Thyroid gland (tissue), 4 donors: ENCODE measurements around the gene ARHGEF26.

Source experiments
- POLR2A ChIP-seq, 2 donors: fragments of 450-650 bp; IDR thresholded peaks; one replicate each; pipeline ENCODE4 v1.6.1; 2017; ENCODE audit warnings: antibody characterized with exemption in 2 of 2, mild to moderate bottlenecking in 2 of 2, moderate library complexity in 1 of 2
- TF ChIP-seq, protein P1 (sequence below), 6 experiments: fragments of 200-600 bp in 3 of 6; fragments of 450-650 bp in 3 of 6; sonication (generic) in 3 of 6; IDR thresholded peaks; one replicate each; pipeline ENCODE4 v1.5.1; 2016 to 2019; ENCODE audit warnings: antibody characterized with exemption in 6 of 6, mild to moderate bottlenecking in 2 of 6, inconsistent platforms in 1 of 6, moderate library complexity in 1 of 6

- TF ChIP-seq, protein P1, sequence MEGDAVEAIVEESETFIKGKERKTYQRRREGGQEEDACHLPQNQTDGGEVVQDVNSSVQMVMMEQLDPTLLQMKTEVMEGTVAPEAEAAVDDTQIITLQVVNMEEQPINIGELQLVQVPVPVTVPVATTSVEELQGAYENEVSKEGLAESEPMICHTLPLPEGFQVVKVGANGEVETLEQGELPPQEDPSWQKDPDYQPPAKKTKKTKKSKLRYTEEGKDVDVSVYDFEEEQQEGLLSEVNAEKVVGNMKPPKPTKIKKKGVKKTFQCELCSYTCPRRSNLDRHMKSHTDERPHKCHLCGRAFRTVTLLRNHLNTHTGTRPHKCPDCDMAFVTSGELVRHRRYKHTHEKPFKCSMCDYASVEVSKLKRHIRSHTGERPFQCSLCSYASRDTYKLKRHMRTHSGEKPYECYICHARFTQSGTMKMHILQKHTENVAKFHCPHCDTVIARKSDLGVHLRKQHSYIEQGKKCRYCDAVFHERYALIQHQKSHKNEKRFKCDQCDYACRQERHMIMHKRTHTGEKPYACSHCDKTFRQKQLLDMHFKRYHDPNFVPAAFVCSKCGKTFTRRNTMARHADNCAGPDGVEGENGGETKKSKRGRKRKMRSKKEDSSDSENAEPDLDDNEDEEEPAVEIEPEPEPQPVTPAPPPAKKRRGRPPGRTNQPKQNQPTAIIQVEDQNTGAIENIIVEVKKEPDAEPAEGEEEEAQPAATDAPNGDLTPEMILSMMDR (IDR thresholded peaks at IDR 0.05): no peak
- no peak for TF ChIP-seq POLR2A (IDR thresholded peaks at IDR 0.05)
Measured at GRCh38 chr3:154100556-154100955, 20.6 kb upstream of the ARHGEF26 start.
